Trophoblast cell (in vitro differentiated cells and primary cell): Measurements from ENCODE around the gene GJB2.

Source experiments
- DNase-seq, 2 donors: peaks; one replicate each; pipeline ENCODE4 v3.0.0-alpha.2; 2016
- H2AFZ ChIP-seq: 2 replicates; pipeline ENCODE4 v1.6.1; 2013; ENCODE audit warnings: low read length, moderate library complexity, mild to moderate bottlenecking; ENCODE audit not compliant: insufficient read depth, poor library complexity
- H2AK5ac ChIP-seq: 2 replicates; pipeline ENCODE4 v1.6.1; 2013; ENCODE audit warnings: mild to moderate bottlenecking, low read length
- H2BK120ac ChIP-seq: 2 replicates; pipeline ENCODE4 v1.6.1; 2013; ENCODE audit warnings: low read length, mild to moderate bottlenecking, moderate library complexity; ENCODE audit not compliant: insufficient read depth, poor library complexity
- H2BK12ac ChIP-seq: 2 replicates; pipeline ENCODE4 v1.6.1; 2013; ENCODE audit warnings: mild to moderate bottlenecking, low read length, moderate library complexity
- H2BK5ac ChIP-seq: 2 replicates; pipeline ENCODE4 v1.6.1; 2013; ENCODE audit warnings: low read length, low read depth, moderate library complexity, mild to moderate bottlenecking; ENCODE audit not compliant: poor library complexity
- H3K14ac ChIP-seq: 2 replicates; pipeline ENCODE4 v1.6.1; 2013; ENCODE audit warnings: mild to moderate bottlenecking, low read length
- H3K18ac ChIP-seq: 2 replicates; pipeline ENCODE4 v1.6.1; 2013; ENCODE audit warnings: mild to moderate bottlenecking, low read length
- H3K23ac ChIP-seq: 2 replicates; pipeline ENCODE4 v1.6.1; 2013; ENCODE audit warnings: low read length
- H3K27ac ChIP-seq: 2 replicates; pipeline ENCODE4 v1.5.1; 2013; ENCODE audit warnings: low read depth, mild to moderate bottlenecking, inconsistent platforms, low read length, moderate library complexity
- H3K27me3 ChIP-seq: 2 replicates; pipeline ENCODE4 v1.6.1; 2013; ENCODE audit warnings: inconsistent platforms, mild to moderate bottlenecking, low read length, moderate library complexity; ENCODE audit not compliant: insufficient read depth
- H3K36me3 ChIP-seq, 2 experiments: 1 replicate in 1 of 2; 2 replicates in 1 of 2; pipeline ENCODE4 v1.6.1; 2013; ENCODE audit warnings: low read length in 2 of 2, mild to moderate bottlenecking in 2 of 2, moderate library complexity in 1 of 2; ENCODE audit not compliant: insufficient read depth in 2 of 2, control insufficient read depth in 1 of 2
- H3K4ac ChIP-seq: 2 replicates; pipeline ENCODE4 v1.6.1; 2013; ENCODE audit warnings: low read depth, mild to moderate bottlenecking, low read length, moderate library complexity
- H3K4me1 ChIP-seq, 2 experiments: 1 replicate in 1 of 2; 2 replicates in 1 of 2; pipeline ENCODE4 v1.6.1; 2013; ENCODE audit warnings: low read length in 2 of 2, mild to moderate bottlenecking in 2 of 2, moderate library complexity in 1 of 2; ENCODE audit not compliant: insufficient read depth in 2 of 2, control insufficient read depth in 1 of 2
- H3K4me2 ChIP-seq: 2 replicates; pipeline ENCODE4 v1.6.1; 2013; ENCODE audit warnings: inconsistent platforms, mild to moderate bottlenecking, low read length, moderate library complexity
- H3K4me3 ChIP-seq: 2 replicates; pipeline ENCODE4 v1.5.1; 2013; ENCODE audit warnings: mild to moderate bottlenecking, low read depth, low read length, inconsistent platforms
- H3K79me1 ChIP-seq: one replicate; pipeline ENCODE4 v1.6.1; 2013; ENCODE audit warnings: low read length
- H3K79me2 ChIP-seq: 2 replicates; pipeline ENCODE4 v1.6.1; 2013; ENCODE audit warnings: low read length, mild to moderate bottlenecking; ENCODE audit not compliant: control insufficient read depth, insufficient read depth, poor library complexity
- H3K9ac ChIP-seq: 2 replicates; pipeline ENCODE4 v1.6.1; 2013; ENCODE audit warnings: mild to moderate bottlenecking, low read length
- H3K9me3 ChIP-seq: 2 replicates; pipeline ENCODE4 v1.6.1; 2013; ENCODE audit warnings: low read depth, mild to moderate bottlenecking, control low read depth, inconsistent platforms, low read length; ENCODE audit not compliant: insufficient read depth
- H4K12ac ChIP-seq: 2 replicates; pipeline ENCODE4 v1.6.1; 2013; ENCODE audit warnings: low read depth, mild to moderate bottlenecking, low read length, moderate library complexity
- H4K8ac ChIP-seq: 2 replicates; pipeline ENCODE4 v1.6.1; 2013; ENCODE audit warnings: low read depth, mild to moderate bottlenecking, low read length, moderate library complexity
- H4K91ac ChIP-seq: one replicate; pipeline ENCODE4 v1.6.1; 2013; ENCODE audit warnings: low read depth, mild to moderate bottlenecking, low read length, moderate library complexity
- WGBS: extraction: QIAGEN DNeasy Blood & Tissue Kit; methylation state at CpG from one replicate; pipeline ENCODE4 v1.1.7; 2013; ENCODE audit warnings: missing lambda C conversion rate; ENCODE audit not compliant: insufficient read length, insufficient coverage; ENCODE audit errors: extremely low coverage; 5-methylcytosine and 5-hydroxymethylcytosine counted together

GJB2 gene

GRCh38 chr13:20141238-20142022 lies 51.3 kb downstream of the GJB2 start:
- no CpG with 5 or more reads among the region's 14 CpGs for WGBS
- H2BK12ac ChIP-seq = no peak overlapping the region

DNA sequence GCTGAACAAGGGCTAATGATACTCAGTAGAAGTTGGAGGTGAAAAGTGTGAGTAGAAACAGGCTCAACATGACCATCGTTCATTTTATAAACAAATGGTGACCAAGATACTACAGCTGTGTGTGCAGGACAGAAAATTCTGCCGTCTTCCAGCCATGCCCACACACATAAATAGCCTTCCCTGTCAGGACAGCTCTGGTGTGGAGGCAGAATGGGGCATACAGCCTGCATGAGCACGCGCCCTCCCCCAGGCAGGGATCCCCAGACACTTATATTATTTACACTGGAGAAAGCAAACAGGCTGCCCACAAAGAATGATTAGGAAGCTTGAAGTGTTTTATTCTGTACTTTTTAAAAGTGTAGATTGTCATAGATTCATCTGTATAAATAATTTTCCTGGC lies 52.3 kb downstream of the GJB2 start:
- H3K4ac ChIP-seq = no peak overlapping the region
- H3K79me2 ChIP-seq = no peaks in the 10 kb centered on the region

More at GRCh38 chr13:20141238-20142022, 51.3 kb downstream of the GJB2 start:
- Histone ChIP-seq H4K12ac (no peak overlapping the region), H3K4me3 (no peak overlapping the region), H3K4me2 (no peak overlapping the region), H4K8ac (no peak overlapping the region), H3K79me1 (no peaks in the 10 kb centered on the region), H3K9me3 (peaks cover 3% of the 10 kb centered on the region), H3K27ac (no peak overlapping the region), H4K91ac (no peak overlapping the region), H3K79me2 (no peaks in the 10 kb centered on the region), H2BK120ac (no peak overlapping the region), H3K9ac (no peak overlapping the region), H3K4me1 (peaks cover 2% of the 10 kb centered on the region in 2 experiments), H2AFZ (no peak overlapping the region), H3K4ac (no peak overlapping the region), H3K14ac (no peak overlapping the region), H3K23ac (no peak overlapping the region), H2BK5ac (no peak overlapping the region), H3K18ac (no peak overlapping the region), H2AK5ac (no peak overlapping the region), H3K36me3 (no peaks in the 10 kb centered on the region), H3K27me3 (no peaks in the 10 kb centered on the region)
- DNase-seq = no peak

GRCh38 chr13:20137875-20138274 lies 54.9 kb downstream of the GJB2 start:
- peaks cover 2% of the 10 kb centered on the region in 2 experiments for H3K4me1 ChIP-seq
- H3K4me2 ChIP-seq = no peak overlapping the region
- H3K9me3 ChIP-seq = no peaks in the 10 kb centered on the region
- no peak overlapping the region for H3K4ac ChIP-seq
- H2BK12ac ChIP-seq = no peak overlapping the region
- no CpG with 5 or more reads among the region's 2 CpGs for WGBS
- no peak overlapping the region for H4K91ac ChIP-seq
- H2BK5ac ChIP-seq = no peak overlapping the region
- no peak overlapping the region for H3K23ac ChIP-seq
- DNase-seq = no peak
- no peak overlapping the region for H2AFZ ChIP-seq
- H4K8ac ChIP-seq = no peak overlapping the region
- H2AK5ac ChIP-seq = no peak overlapping the region
- H2BK120ac ChIP-seq = no peak overlapping the region
- H3K18ac ChIP-seq = no peak overlapping the region
- H3K9ac ChIP-seq = no peak overlapping the region
- no peaks in the 10 kb centered on the region for H3K79me2 ChIP-seq
- H3K4me3 ChIP-seq = no peak overlapping the region
- H3K14ac ChIP-seq = no peak overlapping the region
- no peaks in the 10 kb centered on the region for H3K27me3 ChIP-seq
- H3K79me1 ChIP-seq = no peaks in the 10 kb centered on the region
- no peak overlapping the region for H4K12ac ChIP-seq
- H3K27ac ChIP-seq = no peak overlapping the region
- no peaks in the 10 kb centered on the region for H3K36me3 ChIP-seq

More for the DNA sequence above, 52.3 kb downstream of the GJB2 start:
- Histone ChIP-seq H3K14ac (no peak overlapping the region), H3K4me3 (no peak overlapping the region), H3K23ac (no peak overlapping the region), H2AFZ (no peak overlapping the region), H3K79me1 (no peaks in the 10 kb centered on the region), H3K9ac (no peak overlapping the region), H3K4me2 (no peak overlapping the region), H3K27me3 (no peaks in the 10 kb centered on the region), H4K8ac (no peak overlapping the region), H2BK5ac (no peak overlapping the region), H2BK120ac (no peak overlapping the region), H2BK12ac (no peak overlapping the region), H3K4me1 (peaks cover 2% of the 10 kb centered on the region in 2 experiments), H3K9me3 (peaks cover 2% of the 10 kb centered on the region), H2AK5ac (no peak overlapping the region), H4K91ac (no peak overlapping the region), H4K12ac (no peak overlapping the region), H3K27ac (no peak overlapping the region), H3K18ac (no peak overlapping the region), H3K36me3 (no peaks in the 10 kb centered on the region)
- no peak for DNase-seq
- WGBS = no CpG with 5 or more reads among the region's 4 CpGs
